T-cell (primary cell): ENCODE results near the gene ATAD1. TPM values are rescaled to one million over a fixed set of nuclear protein-coding genes. Genes with fewer than 3 reads are reported as not detected.

ENCODE experiments used
- ATAC-seq, 4 experiments: fragments of 200-7000 bp in 3 of 4; fragments of 150-1000 bp in 1 of 4; cut with Tn5 transposase; replicated peaks in 1 of 4; 1 replicate in 3 of 4; 2 replicates in 1 of 4; pipeline ENCODE4 v1.10.0; 2021; ENCODE audit warnings: moderate library complexity in 3 of 4, mild to moderate bottlenecking in 2 of 4, moderate number of reproducible peaks in 1 of 4
- CTCF ChIA-PET, 2 donors: fragments of 300-600 bp; sonication (Branson Sonifier 250); formaldehyde crosslinking; loops; one replicate each; lab custom pipeline; 2022; ENCODE audit warnings: antibody characterized with exemption in 2 of 2; lab: Charles Lee
- POLR2A ChIA-PET, 2 donors: fragments of 300-600 bp; sonication (Branson Sonifier 250); formaldehyde crosslinking; loops; one replicate each; lab custom pipeline; 2022; ENCODE audit warnings: antibody characterized with exemption in 2 of 2; lab: Charles Lee
- DNase-seq, 35 experiments: peaks; one replicate each; pipeline versions ENCODE4 v3.0.0 to v3.0.0-alpha.2; 2013 to 2023
- H3K27ac ChIP-seq: one replicate; pipeline ENCODE4 v1.5.1; 2013; ENCODE audit warnings: low read length
- H3K27me3 ChIP-seq, 2 experiments: replicated peaks in 1 of 2; 1 replicate in 1 of 2; 2 replicates in 1 of 2; pipeline versions ENCODE4 v1.6.1 to v1.7.0; 2013; ENCODE audit warnings: low read length in 1 of 2, mixed read lengths in 1 of 2; ENCODE audit not compliant: control insufficient read depth in 2 of 2, insufficient read depth in 2 of 2; ENCODE audit errors: extremely low read depth in 1 of 2
- H3K36me3 ChIP-seq, 2 donors: 1 replicate in 1 of 2; 2 replicates in 1 of 2; pipeline versions ENCODE4 v1.6.1 to v1.7.0; 2013; ENCODE audit warnings: low read length in 1 of 2; ENCODE audit not compliant: control insufficient read depth in 2 of 2, insufficient read depth in 1 of 2; ENCODE audit errors: extremely low read depth in 1 of 2
- H3K4me1 ChIP-seq, 2 experiments: 1 replicate in 1 of 2; 2 replicates in 1 of 2; pipeline versions ENCODE4 v1.6.1 to v1.7.0; 2013; ENCODE audit warnings: low read length in 2 of 2, mixed read lengths in 1 of 2; ENCODE audit not compliant: insufficient read depth in 2 of 2, control insufficient read depth in 1 of 2; ENCODE audit errors: extremely low read depth in 1 of 2
- H3K4me3 ChIP-seq, 2 donors: 1 replicate in 1 of 2; 2 replicates in 1 of 2; pipeline versions ENCODE4 v1.5.1 to v1.7.0; 2013; ENCODE audit warnings: mild to moderate bottlenecking in 2 of 2, low read length in 1 of 2, moderate library complexity in 1 of 2; ENCODE audit not compliant: control insufficient read depth in 1 of 2; ENCODE audit errors: extremely low read depth in 1 of 2
- H3K9me3 ChIP-seq: 2 replicates; pipeline ENCODE4 v1.7.0; 2013
- H3K27ac Mint-ChIP-seq, 2 donors: one replicate each; pipeline ENCODE4 v1.8.0; 2020 to 2021; ENCODE audit warnings: mild to moderate bottlenecking in 2 of 2, mixed read lengths in 2 of 2
- H3K27me3 Mint-ChIP-seq, 2 donors: one replicate each; pipeline ENCODE4 v1.8.0; 2021 to 2022; ENCODE audit warnings: mixed read lengths in 2 of 2
- H3K36me3 Mint-ChIP-seq: one replicate; pipeline ENCODE4 v1.8.0; 2021; ENCODE audit warnings: mixed read lengths
- H3K4me1 Mint-ChIP-seq, 3 donors: one replicate each; pipeline ENCODE4 v1.8.0; 2020 to 2022; ENCODE audit warnings: mixed read lengths in 3 of 3, mild to moderate bottlenecking in 1 of 3
- H3K4me3 Mint-ChIP-seq, 3 donors: one replicate each; pipeline ENCODE4 v1.8.0; 2020 to 2022; ENCODE audit warnings: mild to moderate bottlenecking in 3 of 3, mixed read lengths in 3 of 3, moderate library complexity in 3 of 3
- H3K9me3 Mint-ChIP-seq, 3 donors: one replicate each; pipeline ENCODE4 v1.8.0; 2020 to 2022; ENCODE audit warnings: mixed read lengths in 3 of 3
- WGBS: methylation state at CpG from one replicate; pipeline ENCODE4 v1.1.5; 2013; ENCODE audit warnings: missing lambda C conversion rate; ENCODE audit not compliant: insufficient coverage; 5-methylcytosine and 5-hydroxymethylcytosine counted together
- total RNA-seq, 35 experiments: library from RNA in 6 of 35; stranded (reverse) in 6 of 35; fragments of 120-200 nt in 1 of 35; gene quantifications; one replicate each; pipeline versions ENCODE4 v1.2.1 to v1.2.4 and lab custom pipeline; 2013 to 2026

ATAD1 gene
- total RNA-seq, 5 donors from 2014 or later (not counting 1 experiment from before 2014, with no cell fraction given): 35.2 to 43.8 (median 42.1) TPM

DNA sequence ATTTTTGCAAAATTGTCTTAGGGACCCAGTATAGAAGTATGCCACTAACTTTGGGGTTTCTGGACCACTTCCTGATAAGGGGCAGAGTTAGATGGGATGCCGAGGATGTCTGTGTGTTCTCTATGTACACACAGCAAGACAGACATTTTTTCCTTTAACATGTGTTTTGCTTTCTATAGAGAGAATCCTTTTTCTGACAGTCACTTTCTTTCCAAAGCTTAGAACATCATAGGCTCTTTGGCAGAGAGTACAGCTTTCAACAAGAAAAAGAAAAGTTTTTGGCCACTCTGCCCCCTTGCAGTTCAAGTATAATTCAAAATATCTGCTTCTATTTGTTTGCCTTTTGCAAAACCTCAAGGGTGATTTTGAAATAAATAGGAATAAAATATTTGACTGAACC, 114.3 kb downstream of the ATAD1 start:
- peaks cover 0 to 11% of the 10 kb centered on the region in 2 experiments for H3K27me3 ChIP-seq
- CTCF ChIA-PET: no interaction called here
- H3K4me3 ChIP-seq: no peak overlapping the region
- no peaks in the 10 kb centered on the region for H3K4me1 Mint-ChIP-seq
- DNase-seq (no peak), ATAC-seq (no peak)
- no peaks in the 10 kb centered on the region for H3K9me3 Mint-ChIP-seq
- H3K9me3 ChIP-seq: no peaks in the 10 kb centered on the region
- POLR2A ChIA-PET: no interaction called here
- H3K36me3 Mint-ChIP-seq: no peaks in the 10 kb centered on the region
- H3K27me3 Mint-ChIP-seq: peaks cover 3 to 9% of the 10 kb centered on the region in 2 donors
- WGBS: no CpG with 5 or more reads among the region's 1 CpG
- H3K27ac ChIP-seq: no peak overlapping the region
- no peak overlapping the region for H3K27ac Mint-ChIP-seq
- no peaks in the 10 kb centered on the region for H3K4me1 ChIP-seq
- H3K36me3 ChIP-seq: no peaks in the 10 kb centered on the region
- no peak overlapping the region for H3K4me3 Mint-ChIP-seq

DNA sequence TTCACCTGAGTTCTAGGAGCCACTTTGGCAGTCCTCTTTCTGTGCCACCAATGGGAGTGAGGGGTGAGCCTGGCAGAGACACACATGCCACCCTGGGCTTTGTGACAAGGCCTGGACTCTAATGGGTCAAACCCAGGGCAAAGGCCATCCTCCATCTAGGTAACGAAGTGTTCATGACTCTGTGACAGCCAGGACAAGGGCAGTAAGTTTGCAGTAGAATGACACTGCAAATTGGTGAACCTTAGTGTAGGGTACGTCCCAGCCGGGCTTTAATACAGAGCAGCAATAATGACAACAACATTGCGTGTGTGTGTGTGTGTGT, 115.1 kb downstream of the ATAD1 start:
- Mint-ChIP-seq H3K9me3 (no peaks in the 10 kb centered on the region), H3K27ac (no peak overlapping the region), H3K4me3 (no peak overlapping the region), H3K4me1 (no peaks in the 10 kb centered on the region), H3K36me3 (no peaks in the 10 kb centered on the region), H3K27me3 (peaks cover 4 to 8% of the 10 kb centered on the region in 2 donors)
- Histone ChIP-seq H3K9me3 (no peaks in the 10 kb centered on the region), H3K27me3 (peaks cover 0 to 11% of the 10 kb centered on the region in 2 experiments), H3K36me3 (no peaks in the 10 kb centered on the region), H3K27ac (no peak overlapping the region), H3K4me1 (no peaks in the 10 kb centered on the region), H3K4me3 (no peak overlapping the region)
- ATAC-seq (no peak), DNase-seq (no peak)
- CTCF ChIA-PET: no interaction called here
- 89% methylated on average over 3 of the region's 4 CpGs for WGBS
- POLR2A ChIA-PET: no interaction called here

DNA sequence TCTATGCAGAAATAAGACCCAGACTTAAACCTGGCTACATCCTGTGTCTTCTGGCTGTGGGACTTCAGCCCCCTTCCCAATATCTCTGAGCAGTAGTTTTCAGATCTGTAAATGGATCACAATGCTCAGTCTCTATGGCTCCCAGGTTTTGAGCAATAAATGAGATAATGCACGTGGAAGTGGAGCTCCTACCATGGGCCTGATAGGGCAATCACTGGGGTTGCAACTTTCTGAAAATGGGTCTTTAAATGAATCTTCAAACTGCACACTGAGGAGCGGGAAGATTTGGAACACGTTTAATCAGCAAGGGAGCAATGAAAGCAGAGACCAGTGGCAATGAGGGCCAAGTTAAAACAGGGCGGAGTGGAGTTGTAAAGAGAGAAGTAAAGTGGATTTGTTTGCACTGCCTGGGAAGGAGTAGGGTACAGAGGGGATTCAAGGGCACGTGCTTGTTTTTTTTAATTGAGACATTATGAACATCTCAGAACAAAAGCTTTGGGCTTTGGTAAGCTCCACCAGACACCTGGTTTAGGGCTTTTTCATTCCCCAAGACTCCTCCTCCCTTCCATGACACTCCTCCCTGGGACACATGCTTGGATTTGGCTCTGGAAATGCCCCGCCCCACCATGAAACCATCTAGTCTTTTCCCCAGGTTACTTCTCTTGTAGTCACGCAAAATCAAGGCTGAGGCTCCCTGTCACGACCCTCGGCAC, 115.6 kb downstream of the ATAD1 start:
- no peaks in the 10 kb centered on the region for H3K36me3 ChIP-seq
- CTCF ChIA-PET: interaction anchor here in 1 of 2 donors (0.5 kb wide), 1 partner anchor 1195 kb away, joined by 4 read pairs; no protein-coding TSS in a partner anchor
- H3K4me3 ChIP-seq: no peak overlapping the region
- Mint-ChIP-seq H3K9me3 (no peaks in the 10 kb centered on the region), H3K27me3 (peaks cover 3 to 8% of the 10 kb centered on the region in 2 donors), H3K36me3 (no peaks in the 10 kb centered on the region), H3K4me1 (no peaks in the 10 kb centered on the region), H3K27ac (no peak overlapping the region), H3K4me3 (no peak overlapping the region)
- WGBS: 82% methylated on average over 8 of the region's 9 CpGs
- POLR2A ChIA-PET: no interaction called here
- H3K27ac ChIP-seq: no peak overlapping the region
- H3K27me3 ChIP-seq: peaks cover 0 to 12% of the 10 kb centered on the region in 2 experiments
- H3K4me1 ChIP-seq: no peaks in the 10 kb centered on the region
- no peaks in the 10 kb centered on the region for H3K9me3 ChIP-seq
- no peak for DNase-seq
- ATAC-seq: no peak

Other genes with a start within 250 kb of the ATAD1 start
- 1 to 10 TPM in 1 of 5 donors, under 1 TPM in 2, not detected in 2; 0.35 to 1.8 (median 0.61) TPM for gene PAPSS2, start 158.3 kb downstream of the ATAD1 start, total RNA-seq
- 1 to 10 TPM in 1 of 5 donors, under 1 TPM in 4; 0.50 to 1.0 (median 0.60) TPM for gene KLLN, start 45.3 kb upstream of the ATAD1 start, total RNA-seq
- 10 to 100 TPM; 59.9 to 98.7 (median 66.9) TPM for gene PTEN, start 45.4 kb upstream of the ATAD1 start, total RNA-seq